Prostate gland (tissue), 2 donors: ENCODE results near the gene RNF141. TPM values are rescaled to one million over a fixed set of nuclear protein-coding genes. Genes with fewer than 3 reads are reported as not detected.

ENCODE experiments used
- DNase-seq: peaks from one replicate; pipeline ENCODE4 v3.0.0-alpha.2; 2019; ENCODE audit warnings: low spot score
- H3K27ac ChIP-seq, 2 donors: fragments of 200-600 bp; sonication (generic); 2 replicates each; pipeline ENCODE4 v1.5.1; 2017 to 2019
- H3K27me3 ChIP-seq: fragments of 200-600 bp; sonication (generic); replicated peaks from 2 replicates; pipeline ENCODE4 v1.5.1; 2019; ENCODE audit not compliant: insufficient read depth
- H3K36me3 ChIP-seq, 2 donors: fragments of 200-600 bp; sonication (generic); 1 replicate in 1 of 2; 2 replicates in 1 of 2; pipeline versions ENCODE4 v1.5.1 to v1.8.1; 2017 to 2019
- H3K4me1 ChIP-seq: fragments of 200-600 bp; sonication (generic); replicated peaks from 2 replicates; pipeline ENCODE4 v1.5.1; 2019
- H3K4me3 ChIP-seq, 2 donors: fragments of 200-600 bp; sonication (generic); 2 replicates each; pipeline ENCODE4 v1.5.1; 2017 to 2019
- H3K9me3 ChIP-seq: fragments of 200-600 bp; sonication (generic); 2 replicates; pipeline ENCODE4 v1.5.1; 2017
- CTCF ChIP-seq, 4 experiments: fragments of 200-600 bp in 2 of 4; fragments of 450-650 bp in 2 of 4; sonication (generic) in 2 of 4; IDR thresholded peaks; 1 replicate in 3 of 4; 2 replicates in 1 of 4; pipeline ENCODE4 v1.5.1; 2016 to 2019; ENCODE audit warnings: antibody characterized with exemption in 4 of 4, mild to moderate bottlenecking in 2 of 4, moderate library complexity in 2 of 4
- POLR2A ChIP-seq: fragments of 450-650 bp; IDR thresholded peaks from one replicate; pipeline ENCODE4 v1.6.1; 2016; ENCODE audit warnings: antibody characterized with exemption, mild to moderate bottlenecking
- POLR2AphosphoS5 ChIP-seq: sonication (generic); formaldehyde crosslinking; IDR thresholded peaks from one replicate; pipeline ENCODE4 v1.6.1; 2017; ENCODE audit warnings: antibody characterized with exemption
- WGBS: methylation state at CpG from one replicate; pipeline ENCODE4 v1.1.5; 2018; 5-methylcytosine and 5-hydroxymethylcytosine counted together
- intact Hi-C: fragments of 100-400 bp; cut with DNase I; formaldehyde crosslinking; loops from one replicate; pipeline ENCODE4 v1.14.2; 2022
- total RNA-seq, 2 donors: library from RNA; depleted of rRNA; stranded (reverse); fragments of >200 nt; gene quantifications; one replicate each; pipeline ENCODE4 v1.1.0, GENCODE V29; 2016

Gene RNF141
- total RNA-seq, 2 donors from 2014 or later = 52.9 to 66.2 TPM

- DNase-seq = no peak
- H3K9me3 ChIP-seq = no peaks in the 10 kb centered on the region
- H3K27ac ChIP-seq = no peak overlapping the region
- no peak for TF ChIP-seq POLR2A
- TF ChIP-seq CTCF (IDR thresholded peaks at IDR 0.05) = no peak
- TF ChIP-seq POLR2AphosphoS5 = no peak
- intact Hi-C loops = no loop called here
- peaks cover 2% of the 10 kb centered on the region for H3K4me1 ChIP-seq
- no peaks in the 10 kb centered on the region for H3K27me3 ChIP-seq
- H3K36me3 ChIP-seq = no peaks in the 10 kb centered on the region
- no peak overlapping the region for H3K4me3 ChIP-seq
Observed at GRCh38 chr11:10537600-10537999, 3.4 kb downstream of the RNF141 start.

GRCh38 chr11:10534316-10534715, 6.7 kb downstream of the RNF141 start:
- TF ChIP-seq CTCF (IDR thresholded peaks at IDR 0.05) = no peak
- TF ChIP-seq POLR2AphosphoS5 = no peak
- TF ChIP-seq POLR2A = no peak
- DNase-seq = no peak
- no peaks in the 10 kb centered on the region for H3K27me3 ChIP-seq
- H3K4me1 ChIP-seq = no peaks in the 10 kb centered on the region
- no peak overlapping the region for H3K4me3 ChIP-seq
- H3K9me3 ChIP-seq = no peaks in the 10 kb centered on the region
- no peaks in the 10 kb centered on the region for H3K36me3 ChIP-seq
- intact Hi-C loops = no loop called here
- 75% methylated on average over 2 of the region's 2 CpGs for WGBS
- H3K27ac ChIP-seq = no peak overlapping the region

GRCh38 chr11:10533323-10533722, 7.7 kb downstream of the RNF141 start:
- Histone ChIP-seq H3K4me3 (no peak overlapping the region), H3K4me1 (no peaks in the 10 kb centered on the region), H3K9me3 (no peaks in the 10 kb centered on the region), H3K27ac (no peak overlapping the region), H3K27me3 (no peaks in the 10 kb centered on the region), H3K36me3 (no peaks in the 10 kb centered on the region)
- no peak for DNase-seq
- no peak for TF ChIP-seq CTCF (IDR thresholded peaks at IDR 0.05)
- TF ChIP-seq POLR2A = no peak
- TF ChIP-seq POLR2AphosphoS5 = no peak
- intact Hi-C loops = no loop called here

- Histone ChIP-seq H3K27ac (no peak overlapping the region), H3K36me3 (no peaks in the 10 kb centered on the region), H3K27me3 (no peaks in the 10 kb centered on the region), H3K4me1 (no peaks in the 10 kb centered on the region), H3K9me3 (no peaks in the 10 kb centered on the region), H3K4me3 (no peak overlapping the region)
- no peak for DNase-seq
- intact Hi-C loops = no loop called here
- TF ChIP-seq CTCF (IDR thresholded peaks at IDR 0.05) (no peak), POLR2A (no peak), POLR2AphosphoS5 (no peak)
- 83% methylated on average over 2 of the region's 2 CpGs for WGBS
Observed at GRCh38 chr11:10532526-10532925, 8.5 kb downstream of the RNF141 start.

GRCh38 chr11:10529279-10529678, 11.7 kb downstream of the RNF141 start:
- Histone ChIP-seq H3K4me3 (no peak overlapping the region), H3K36me3 (no peaks in the 10 kb centered on the region), H3K27ac (no peak overlapping the region), H3K9me3 (no peaks in the 10 kb centered on the region), H3K4me1 (peaks cover 4% of the 10 kb centered on the region), H3K27me3 (no peaks in the 10 kb centered on the region)
- intact Hi-C loops = no loop called here
- no peak for TF ChIP-seq POLR2AphosphoS5
- TF ChIP-seq CTCF (IDR thresholded peaks at IDR 0.05) = no peak
- no peak for TF ChIP-seq POLR2A
- WGBS = 72% methylated on average over 2 of the region's 2 CpGs
- DNase-seq = no peak
